Measurements from ENCODE around the gene SCN2A.

The SCN2A gene

GRCh38 chr2:165428926-165429325 is 189.7 kb downstream of the SCN2A start:
- DNase-seq = no peak

- DNase-seq = no peak
These were observed 191.8 kb downstream of the SCN2A start for GRCh38 chr2:165431014-165431413.

GRCh38 chr2:165432234-165432966 is 193.2 kb downstream of the SCN2A start:
- DNase-seq = no peak

GRCh38 chr2:165434865-165435496 is 195.8 kb downstream of the SCN2A start:
- DNase-seq = no peak

- DNase-seq = no peak
These were observed 196.4 kb downstream of the SCN2A start for GRCh38 chr2:165435611-165436010.

- no peak for DNase-seq
These were observed 197.3 kb downstream of the SCN2A start for GRCh38 chr2:165436559-165436958.

GRCh38 chr2:165440367-165440766 is 201.2 kb downstream of the SCN2A start:
- DNase-seq = no peak

Measured in NCI-H187 treated with DMSO at 0.1 percent for 48 hours (cell line).